ENCODE data around the gene LAMB2. TPM values are rescaled to one million over a fixed set of nuclear protein-coding genes. Genes with fewer than 3 reads are reported as not detected.

Gene LAMB2
- total RNA-seq, 1 donor from 2014 or later: 75.4 TPM

- H3K27ac ChIP-seq: no peak overlapping the region
- H3K79me2 ChIP-seq (ENCODE audit: low read depth): no peaks in the 10 kb centered on the region
- H3K4me3 Mint-ChIP-seq: no peak overlapping the region
- DNase-seq (ENCODE audit: low spot score): no peak
- H3K9ac ChIP-seq: no peak overlapping the region
- no peaks in the 10 kb centered on the region for H3K4me1 ChIP-seq
- H3K4me1 Mint-ChIP-seq: peaks cover under 1% of the 10 kb centered on the region
- no peak overlapping the region for H2AFZ ChIP-seq (replicated peaks)
- H3K36me3 Mint-ChIP-seq: no peaks in the 10 kb centered on the region
- peaks cover 10% of the 10 kb centered on the region for H3K27me3 Mint-ChIP-seq (ENCODE audit: insufficient read depth, low read depth)
- no peak overlapping the region for H3K4me2 ChIP-seq
- H3K9me3 Mint-ChIP-seq: no peaks in the 10 kb centered on the region
- H3K36me3 ChIP-seq: no peaks in the 10 kb centered on the region
- H3K9me3 ChIP-seq (ENCODE audit: low read depth): no peaks in the 10 kb centered on the region
- no peak overlapping the region for H3K4me3 ChIP-seq
- H3K27me3 ChIP-seq: no peaks in the 10 kb centered on the region
- H4K20me1 ChIP-seq (ENCODE audit: low read depth): no peaks in the 10 kb centered on the region
- TF ChIP-seq CTCF (IDR thresholded peaks at IDR 0.05) (no peak), EZH2 (IDR thresholded peaks at IDR 0.05) (no peak)
- peak overlapping the region; percentile 80 for H3K27ac Mint-ChIP-seq
- no peaks in the 10 kb centered on the region for H3F3A ChIP-seq (ENCODE audit: low read depth)
Observed at GRCh38 chr3:49148159-49148558, 15.3 kb upstream of the LAMB2 start.

DNA sequence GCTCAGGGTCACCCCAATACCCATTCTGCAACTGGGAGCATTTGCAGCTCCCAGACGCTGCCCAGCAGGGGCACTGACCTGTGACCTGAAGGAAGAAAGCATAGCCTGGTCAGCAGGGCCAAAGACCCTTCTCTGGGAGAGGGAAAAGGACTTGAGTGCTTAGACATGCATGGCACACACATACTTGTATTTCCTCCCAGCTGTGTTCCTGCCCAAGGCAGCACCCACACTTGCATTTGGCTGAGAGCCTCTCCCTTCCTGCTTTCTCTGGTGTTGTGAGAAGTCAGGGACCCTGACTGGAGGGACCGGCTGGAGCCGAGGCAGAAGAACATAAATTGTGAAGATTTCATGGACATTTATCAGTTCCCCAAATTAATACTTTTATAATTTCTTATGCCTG is 7.2 kb upstream of the LAMB2 start:
- no peak overlapping the region for H3K4me3 ChIP-seq
- TF ChIP-seq CTCF (IDR thresholded peaks at IDR 0.05) (no peak), EZH2 (IDR thresholded peaks at IDR 0.05) (no peak), EZH2phosphoT487 (IDR thresholded peaks at IDR 0.05) (no peak)
- H2AFZ ChIP-seq (replicated peaks): no peak overlapping the region
- H3K36me3 ChIP-seq: no peaks in the 10 kb centered on the region
- H4K20me1 ChIP-seq (ENCODE audit: low read depth): no peaks in the 10 kb centered on the region
- H3K79me2 ChIP-seq (ENCODE audit: low read depth): no peaks in the 10 kb centered on the region
- peaks cover 5% of the 10 kb centered on the region for H3K27me3 Mint-ChIP-seq (ENCODE audit: insufficient read depth, low read depth)
- no peaks in the 10 kb centered on the region for H3K9me3 ChIP-seq (ENCODE audit: low read depth)
- H3K4me1 Mint-ChIP-seq: peaks cover 17% of the 10 kb centered on the region
- peak; percentile 34 for DNase-seq (ENCODE audit: low spot score)
- H3K27me3 ChIP-seq: peaks cover 4% of the 10 kb centered on the region
- no peak overlapping the region for H3K4me3 Mint-ChIP-seq
- H3K27ac ChIP-seq: no peak overlapping the region
- H3K4me2 ChIP-seq: peak overlapping the region; percentile 3
- H3K9me3 Mint-ChIP-seq: peaks cover 12% of the 10 kb centered on the region
- no peaks in the 10 kb centered on the region for H3K36me3 Mint-ChIP-seq
- H3K27ac Mint-ChIP-seq: peak overlapping the region; percentile 79
- no peak overlapping the region for H3K9ac ChIP-seq
- no peaks in the 10 kb centered on the region for H3F3A ChIP-seq (ENCODE audit: low read depth)
- no peaks in the 10 kb centered on the region for H3K4me1 ChIP-seq

- Histone ChIP-seq H3K4me3 (no peak overlapping the region), H4K20me1 (ENCODE audit: low read depth) (no peaks in the 10 kb centered on the region), H3K27ac (no peak overlapping the region), H3K79me2 (ENCODE audit: low read depth) (peaks cover 11% of the 10 kb centered on the region), H3K9ac (no peak overlapping the region), H3K27me3 (peaks cover 4% of the 10 kb centered on the region), H3K4me1 (peaks cover 4% of the 10 kb centered on the region), H2AFZ (replicated peaks) (no peak overlapping the region), H3K9me3 (ENCODE audit: low read depth) (no peaks in the 10 kb centered on the region), H3F3A (ENCODE audit: low read depth) (peaks cover 10% of the 10 kb centered on the region), H3K36me3 (no peaks in the 10 kb centered on the region), H3K4me2 (no peak overlapping the region)
- peaks cover 3% of the 10 kb centered on the region for H3K27me3 Mint-ChIP-seq (ENCODE audit: insufficient read depth, low read depth)
- peaks cover 2% of the 10 kb centered on the region for H3K9me3 Mint-ChIP-seq
- H3K36me3 Mint-ChIP-seq: no peaks in the 10 kb centered on the region
- DNase-seq (ENCODE audit: low spot score): no peak
- peak overlapping the region; percentile 57 for H3K4me3 Mint-ChIP-seq
- TF ChIP-seq CTCF (IDR thresholded peaks at IDR 0.05) (no peak), EZH2 (IDR thresholded peaks at IDR 0.05) (no peak), EZH2phosphoT487 (IDR thresholded peaks at IDR 0.05) (no peak)
- peak overlapping the region; percentile 65 for H3K27ac Mint-ChIP-seq
- peaks cover 39% of the 10 kb centered on the region for H3K4me1 Mint-ChIP-seq
Observed at GRCh38 chr3:49135499-49135898, 2.6 kb upstream of the LAMB2 start.
